Heart right ventricle (tissue), 16 donors: ENCODE data around the gene BAD. TPM values are rescaled to one million over a fixed set of nuclear protein-coding genes. Genes with fewer than 3 reads are reported as not detected.

ENCODE experiments used
- ATAC-seq, 8 donors: fragments of 200-7000 bp; cut with Tn5 transposase; one replicate each; pipeline ENCODE4 v1.9.1; 2020; ENCODE audit warnings: mild to moderate bottlenecking in 8 of 8, moderate library complexity in 8 of 8, moderate number of reproducible peaks in 1 of 8
- DNase-seq, 2 donors: peaks; one replicate each; pipeline ENCODE4 v3.0.0-alpha.2; 2020
- H3K27ac ChIP-seq, 10 donors: fragments of 200-600 bp; sonication (generic) in 2 of 10; one replicate each; pipeline versions ENCODE4 v1.5.0 to v1.8.0; 2020 to 2022; ENCODE audit warnings: mild to moderate bottlenecking in 3 of 10
- H3K27me3 ChIP-seq, 7 donors: fragments of 200-600 bp; one replicate each; pipeline ENCODE4 v1.8.0; 2021 to 2022; ENCODE audit warnings: mild to moderate bottlenecking in 2 of 7
- H3K36me3 ChIP-seq, 9 donors: fragments of 200-600 bp; sonication (generic) in 1 of 9; one replicate each; pipeline versions ENCODE4 v1.5.0 to v1.8.0; 2020 to 2022; ENCODE audit warnings: mild to moderate bottlenecking in 2 of 9
- H3K4me1 ChIP-seq, 9 donors: fragments of 200-600 bp; sonication (generic) in 1 of 9; one replicate each; pipeline versions ENCODE4 v1.5.0 to v1.8.0; 2020 to 2022; ENCODE audit warnings: mild to moderate bottlenecking in 4 of 9
- H3K4me3 ChIP-seq, 10 donors: fragments of 200-600 bp; sonication (generic) in 2 of 10; one replicate each; pipeline versions ENCODE4 v1.5.0 to v1.8.0; 2020 to 2022; ENCODE audit warnings: mild to moderate bottlenecking in 7 of 10, moderate library complexity in 2 of 10
- H3K9me3 ChIP-seq, 11 donors: fragments of 200-600 bp in 10 of 11; sonication (generic) in 2 of 11; one replicate each; pipeline versions ENCODE4 v1.5.0 to v1.8.0; 2013 to 2022; ENCODE audit warnings: mild to moderate bottlenecking in 2 of 11, control low read depth in 1 of 11, moderate library complexity in 1 of 11
- CTCF ChIP-seq, 9 donors: fragments of 200-600 bp; sonication (generic) in 2 of 9; IDR thresholded peaks; one replicate each; pipeline versions ENCODE4 v1.5.0 to v1.8.0; 2021 to 2022; ENCODE audit warnings: antibody characterized with exemption in 9 of 9, mild to moderate bottlenecking in 5 of 9, moderate library complexity in 1 of 9
- WGBS, 2 donors: extraction: QIAGEN DNeasy Blood & Tissue Kit; methylation state at CpG; one replicate each; pipeline ENCODE4 v1.1.7; 2013; ENCODE audit warnings: inconsistent platforms in 1 of 2; 5-methylcytosine and 5-hydroxymethylcytosine counted together
- intact Hi-C, 10 donors: fragments of 100-400 bp; cut with DNase I; formaldehyde crosslinking; loops; one replicate each; pipeline versions ENCODE4 v1.11.1 to v1.14.2; 2022
- polyA plus RNA-seq, 2 donors: library from polyadenylated mRNA; stranded (reverse); fragments of 200-250 nt; gene quantifications; one replicate each; pipeline ENCODE4 v1.2.3, GENCODE V29; 2013
- total RNA-seq, 10 donors: library from RNA; stranded (reverse); fragmentation: NEBNext Ultra II Directional in 3 of 10; extraction: Animal tissue kit (Norgen Biotek cat#: 25700) in 3 of 10; gene quantifications; one replicate each; pipeline versions ENCODE4 v1.2.1 to v1.2.4, GENCODE V29; 2021 to 2023
- donor health status: Arrhythmogenic right ventricular cardiomyopathy.
- donor health status: ischemic (EF 13 %, LVEDD 7.1; RV severe dilation, severe dysfunction).
- donor health status: healthy with polysubstance abuse.
- donor health status: DM: no; HTN: yes; CAD: no.
- donor health status: DM: no; HTN: no; CAD: no.
- donor health status: ischemic (EF 25% LVEDD 6.9; RV normal size, moderate dysfunction).
- donor health status: ischemic (EF 25% LVEDD 5.7; RV mildly dilated, moderate dysfunction).
- donor health status: healthy.
- donor health status: DM: yes; HTN: yes; CAD: no.
- donor health status: Ischemic cardiomyopathy.
- donor health status: ischemic (EF 35%, LVEDD 5.7; RV mildly dilated, moderate dysfunction).
- donor health status: nonischemic (EF 11% LVEDD 7.7; RV severe dilation, severe dysfunction).
- donor health status: DM: yes; HTN: yes; CAD: no.
- donor health status: PGD.
- donor health status: ischemic (EF 29% LVEDD 5.4; RV normal size, mild dysfunction).
- donor health status: nonischemic (EF 23%, LVEDD 6.1; RV moderate dilation, normal function).

BAD gene
- total and polyA plus RNA-seq, 12 donors = 40.7 to 106 (median 58.9) TPM

DNA sequence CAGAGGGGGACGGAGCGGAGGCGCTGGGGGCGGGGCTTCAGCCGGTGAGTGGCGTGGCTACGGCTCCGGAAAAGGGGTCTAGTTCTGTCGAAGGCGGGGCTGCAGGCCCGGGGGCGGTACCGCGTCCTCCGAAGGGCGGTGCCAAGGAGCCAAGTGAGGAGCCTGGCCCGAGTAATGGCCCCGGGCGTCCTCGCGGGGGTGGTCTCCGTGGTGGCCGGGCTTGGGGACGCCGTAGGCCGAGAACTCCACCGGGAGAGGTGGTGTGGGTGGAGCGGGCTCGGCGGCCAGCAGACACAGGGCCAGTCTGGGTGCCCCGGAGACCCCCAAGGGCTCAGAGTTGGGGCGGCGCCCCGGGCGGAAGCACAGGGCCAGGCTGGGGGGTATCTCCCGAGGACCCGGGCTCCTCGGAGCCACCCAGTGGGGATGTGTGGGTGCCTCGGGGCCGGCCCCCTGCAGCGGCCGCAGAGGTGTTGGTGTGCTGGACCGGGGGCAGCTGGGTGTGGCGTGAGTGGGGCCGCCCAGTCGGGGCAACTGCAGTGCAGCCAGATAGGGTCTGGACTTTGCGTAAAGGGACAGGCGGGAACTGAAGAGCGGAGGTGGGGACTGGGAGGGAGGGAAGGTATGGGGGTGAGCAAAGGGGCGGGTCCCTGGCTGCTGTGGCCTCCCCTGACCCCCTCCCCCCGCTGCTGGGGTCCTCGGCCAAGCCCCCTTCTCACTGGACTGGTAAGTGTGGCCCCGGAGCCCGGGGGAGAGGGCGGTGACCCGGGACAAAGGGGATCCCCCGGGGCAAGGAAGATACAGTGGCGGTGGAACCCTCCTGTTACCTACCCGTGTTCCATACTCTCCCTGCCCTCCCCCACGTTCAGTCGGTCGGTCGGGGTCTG is 42.7 kb downstream of the BAD start:
- peak overlapping the region; percentile 90 to 100 (median 98) for H3K27ac ChIP-seq
- ATAC-seq = peak; percentile 3 to 41 (median 6)
- H3K36me3 ChIP-seq = peaks cover 0 to 46% (median 14%) of the 10 kb centered on the region in 9 donors
- intact Hi-C loops = loop anchor here in 3 of 10 donors (1.0 to 2.0 kb wide), 2 partner anchors 29 kb away; no protein-coding TSS in a partner anchor
- H3K4me3 ChIP-seq = peak overlapping the region; percentile 73 to 99 (median 88)
- H3K4me1 ChIP-seq = peaks cover 15 to 66% (median 39%) of the 10 kb centered on the region in 9 donors
- H3K9me3 ChIP-seq = no peaks in the 10 kb centered on the region
- H3K27me3 ChIP-seq = no peaks in the 10 kb centered on the region
- 0 to 1% methylated on average over 63 of the region's 63 CpGs for WGBS, 2 donors
- TF ChIP-seq CTCF (IDR thresholded peaks at IDR 0.05) = peak in 3 of 9 donors; percentile 7 to 20 (median 17)
- DNase-seq = peak; percentile 59 to 66

GRCh38 chr11:64241241-64241490 is 43.3 kb downstream of the BAD start:
- H3K9me3 ChIP-seq = no peaks in the 10 kb centered on the region
- H3K4me1 ChIP-seq = peaks cover 15 to 66% (median 38%) of the 10 kb centered on the region in 9 donors
- H3K36me3 ChIP-seq = peaks cover 0 to 48% (median 14%) of the 10 kb centered on the region in 9 donors
- H3K27ac ChIP-seq = peak overlapping the region; percentile 90 to 100 (median 98)
- DNase-seq (peak; percentile 100), ATAC-seq (peak; percentile 82 to 94 (median 90))
- H3K27me3 ChIP-seq = no peaks in the 10 kb centered on the region
- WGBS, 2 donors = 0 to 1% methylated on average over 22 to 23 of the region's 24 CpGs
- intact Hi-C loops = loop anchor here in 3 of 10 donors (1.0 to 2.0 kb wide), 2 partner anchors 29 to 30 kb away; no protein-coding TSS in a partner anchor
- H3K4me3 ChIP-seq = peak overlapping the region; percentile 33 to 99 (median 88)
- TF ChIP-seq CTCF (IDR thresholded peaks at IDR 0.05) = no peak

DNA sequence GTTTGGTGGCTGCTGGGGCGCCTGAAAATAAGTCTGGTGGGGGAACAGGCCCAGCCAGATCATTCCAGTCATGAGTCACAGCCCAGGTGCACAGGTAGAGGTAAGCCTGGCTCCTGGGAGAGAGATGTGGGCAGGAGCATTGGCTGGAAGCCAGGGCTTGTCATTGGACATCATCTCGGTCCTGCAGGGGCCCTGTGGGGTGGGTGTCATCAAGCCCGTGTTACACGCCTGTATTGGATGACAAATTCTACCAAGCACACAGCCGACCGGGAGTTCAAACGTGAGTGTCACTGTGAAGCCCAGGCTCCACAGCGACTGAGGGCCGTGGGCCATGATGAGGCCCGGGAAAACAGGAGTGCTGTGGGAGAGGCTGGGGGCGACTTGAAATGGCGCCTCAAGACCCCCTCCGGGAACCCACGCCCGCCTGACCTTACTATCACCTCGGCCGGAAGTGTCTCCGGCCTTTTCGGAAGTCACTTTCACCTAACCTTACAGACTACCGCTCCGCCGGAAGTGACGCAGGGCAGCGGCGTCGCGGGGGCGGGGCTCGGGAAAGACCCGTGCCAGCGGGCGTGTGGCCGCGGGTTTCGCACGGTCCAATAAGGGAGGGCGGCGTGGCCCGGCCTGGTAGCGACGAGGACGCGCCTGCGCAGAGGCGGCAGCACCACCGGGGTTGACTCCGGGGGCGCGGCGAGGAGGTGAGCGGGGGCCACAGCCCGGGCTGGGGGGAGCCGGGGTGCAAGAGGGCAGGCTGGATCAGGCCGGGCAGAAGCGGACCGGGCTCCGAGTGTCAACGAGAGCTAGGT is 43.8 kb downstream of the BAD start, which contains the start of gene FKBP2:
TSS of gene FKBP2 (plus strand) at position 661 of the 806 bp plus-strand sequence. CDS start 1,293 bp downstream, outside the sequence.
- DNase-seq (peak; percentile 96 to 98), ATAC-seq (peak; percentile 75 to 84 (median 80))
- Histone ChIP-seq H3K27ac (peak within 1 kb of the TSS; percentile 95 to 100 (median 98)), H3K4me3 (peak within 1 kb of the TSS; percentile 73 to 99 (median 88)), H3K27me3 (no peaks in the 10 kb centered on the region), H3K36me3 (peaks cover 0 to 50% (median 14%) of the 10 kb centered on the region in 9 donors), H3K9me3 (no peaks in the 10 kb centered on the region), H3K4me1 (peaks cover 11 to 68% (median 35%) of the 10 kb centered on the region in 9 donors)
- 1 to 2% methylated on average over 58 of the region's 58 CpGs for WGBS, 2 donors
- intact Hi-C loops = loop anchor here in 3 of 10 donors (1.0 to 2.0 kb wide), 2 partner anchors 30 kb away; no protein-coding TSS in a partner anchor
- TF ChIP-seq CTCF (IDR thresholded peaks at IDR 0.05) = no peak
